ENCODE measurements around the gene ESCO1. TPM values are rescaled to one million over a fixed set of nuclear protein-coding genes. Genes with fewer than 3 reads are reported as not detected.
A peak's percentile ranks its signal among the peaks of the same experiment; 100 is the strongest.

ESCO1 gene
- total and polyA plus RNA-seq, 2 of the 13 experiments (the other 11 are each of a cell fraction or from before 2014, with no cell fraction given): 6.3 to 19.4 TPM

DNA sequence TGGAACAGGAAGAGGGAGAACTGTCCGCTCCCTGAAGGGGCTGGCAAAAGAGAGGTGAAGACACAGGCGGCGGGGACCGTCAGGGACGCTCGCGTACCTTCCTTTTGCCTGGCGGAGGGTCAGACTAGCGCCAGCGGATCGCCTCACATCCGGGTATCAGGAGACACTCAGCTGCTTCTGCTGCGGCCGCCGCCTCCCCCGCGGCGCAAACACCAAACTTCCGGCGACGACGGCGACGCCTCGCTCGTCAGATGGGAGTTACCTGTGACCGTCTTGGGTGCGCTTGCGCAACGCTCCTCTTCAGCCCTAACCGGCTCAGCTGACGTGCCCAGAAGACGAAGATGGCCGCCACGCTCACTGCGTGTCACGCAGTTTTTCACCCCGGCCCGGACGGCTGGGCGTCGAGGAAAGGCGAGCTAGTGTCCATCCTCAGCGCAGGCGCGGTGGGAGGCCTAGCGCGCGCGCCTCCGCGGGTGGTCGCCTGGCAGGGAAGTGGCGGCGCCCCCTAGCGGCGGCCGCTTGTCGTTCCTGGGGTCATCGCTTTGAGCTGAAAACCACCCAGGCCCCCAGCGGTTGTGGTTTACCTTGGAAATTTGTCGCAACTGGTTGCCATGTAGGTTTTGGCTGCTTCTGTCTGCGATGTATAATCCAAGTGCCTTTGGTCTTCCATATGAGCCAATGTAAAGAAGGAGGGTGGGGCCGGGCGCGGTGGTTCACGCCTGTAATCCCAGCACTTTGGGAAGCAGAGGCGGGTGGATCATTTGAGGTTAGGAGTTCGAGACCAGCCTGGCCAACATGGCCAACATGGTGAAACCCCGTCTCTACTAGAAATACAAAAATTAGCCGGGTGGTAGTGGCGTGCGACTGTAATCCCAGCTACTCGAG is at the start of gene ESCO1 (continued):
- TF ChIP-seq, protein P1, sequence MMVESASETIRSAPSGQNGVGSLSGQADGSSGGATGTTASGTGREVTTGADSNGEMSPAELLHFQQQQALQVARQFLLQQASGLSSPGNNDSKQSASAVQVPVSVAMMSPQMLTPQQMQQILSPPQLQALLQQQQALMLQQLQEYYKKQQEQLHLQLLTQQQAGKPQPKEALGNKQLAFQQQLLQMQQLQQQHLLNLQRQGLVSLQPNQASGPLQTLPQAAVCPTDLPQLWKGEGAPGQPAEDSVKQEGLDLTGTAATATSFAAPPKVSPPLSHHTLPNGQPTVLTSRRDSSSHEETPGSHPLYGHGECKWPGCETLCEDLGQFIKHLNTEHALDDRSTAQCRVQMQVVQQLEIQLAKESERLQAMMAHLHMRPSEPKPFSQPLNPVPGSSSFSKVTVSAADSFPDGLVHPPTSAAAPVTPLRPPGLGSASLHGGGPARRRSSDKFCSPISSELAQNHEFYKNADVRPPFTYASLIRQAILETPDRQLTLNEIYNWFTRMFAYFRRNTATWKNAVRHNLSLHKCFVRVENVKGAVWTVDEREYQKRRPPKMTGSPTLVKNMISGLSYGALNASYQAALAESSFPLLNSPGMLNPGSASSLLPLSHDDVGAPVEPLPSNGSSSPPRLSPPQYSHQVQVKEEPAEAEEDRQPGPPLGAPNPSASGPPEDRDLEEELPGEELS (CRISPR knock-in tag; IDR thresholded peaks at IDR 0.05): peak; percentile 75
- TF ChIP-seq ZBTB38 (CRISPR knock-in tag; IDR thresholded peaks at IDR 0.05): peak; percentile 94
- peak; percentile 87 for TF ChIP-seq YEATS2 (CRISPR knock-in tag; IDR thresholded peaks at IDR 0.05; ENCODE audit: borderline replicate concordance)
- TF ChIP-seq, protein P2, sequence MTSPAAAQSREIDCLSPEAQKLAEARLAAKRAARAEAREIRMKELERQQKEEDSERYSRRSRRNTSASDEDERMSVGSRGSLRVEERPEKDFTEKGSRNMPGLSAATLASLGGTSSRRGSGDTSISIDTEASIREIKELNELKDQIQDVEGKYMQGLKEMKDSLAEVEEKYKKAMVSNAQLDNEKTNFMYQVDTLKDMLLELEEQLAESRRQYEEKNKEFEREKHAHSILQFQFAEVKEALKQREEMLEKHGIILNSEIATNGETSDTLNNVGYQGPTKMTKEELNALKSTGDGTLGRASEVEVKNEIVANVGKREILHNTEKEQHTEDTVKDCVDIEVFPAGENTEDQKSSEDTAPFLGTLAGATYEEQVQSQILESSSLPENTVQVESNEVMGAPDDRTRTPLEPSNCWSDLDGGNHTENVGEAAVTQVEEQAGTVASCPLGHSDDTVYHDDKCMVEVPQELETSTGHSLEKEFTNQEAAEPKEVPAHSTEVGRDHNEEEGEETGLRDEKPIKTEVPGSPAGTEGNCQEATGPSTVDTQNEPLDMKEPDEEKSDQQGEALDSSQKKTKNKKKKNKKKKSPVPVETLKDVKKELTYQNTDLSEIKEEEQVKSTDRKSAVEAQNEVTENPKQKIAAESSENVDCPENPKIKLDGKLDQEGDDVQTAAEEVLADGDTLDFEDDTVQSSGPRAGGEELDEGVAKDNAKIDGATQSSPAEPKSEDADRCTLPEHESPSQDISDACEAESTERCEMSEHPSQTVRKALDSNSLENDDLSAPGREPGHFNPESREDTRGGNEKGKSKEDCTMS (CRISPR knock-in tag; conservative IDR thresholded peaks at IDR 0.05): no peak
- peak; percentile 98 for TF ChIP-seq ZNF878 (CRISPR knock-in tag; IDR thresholded peaks at IDR 0.05)
- peak; percentile 81; the same call in 1 of the 2 replicates for TF ChIP-seq ZNF780A (CRISPR knock-in tag; IDR thresholded peaks at IDR 0.05)
- peak; percentile 78; the same call in 1 of the 2 replicates for TF ChIP-seq MEF2D (CRISPR knock-in tag; IDR thresholded peaks at IDR 0.05)
- TF ChIP-seq, protein P3, sequence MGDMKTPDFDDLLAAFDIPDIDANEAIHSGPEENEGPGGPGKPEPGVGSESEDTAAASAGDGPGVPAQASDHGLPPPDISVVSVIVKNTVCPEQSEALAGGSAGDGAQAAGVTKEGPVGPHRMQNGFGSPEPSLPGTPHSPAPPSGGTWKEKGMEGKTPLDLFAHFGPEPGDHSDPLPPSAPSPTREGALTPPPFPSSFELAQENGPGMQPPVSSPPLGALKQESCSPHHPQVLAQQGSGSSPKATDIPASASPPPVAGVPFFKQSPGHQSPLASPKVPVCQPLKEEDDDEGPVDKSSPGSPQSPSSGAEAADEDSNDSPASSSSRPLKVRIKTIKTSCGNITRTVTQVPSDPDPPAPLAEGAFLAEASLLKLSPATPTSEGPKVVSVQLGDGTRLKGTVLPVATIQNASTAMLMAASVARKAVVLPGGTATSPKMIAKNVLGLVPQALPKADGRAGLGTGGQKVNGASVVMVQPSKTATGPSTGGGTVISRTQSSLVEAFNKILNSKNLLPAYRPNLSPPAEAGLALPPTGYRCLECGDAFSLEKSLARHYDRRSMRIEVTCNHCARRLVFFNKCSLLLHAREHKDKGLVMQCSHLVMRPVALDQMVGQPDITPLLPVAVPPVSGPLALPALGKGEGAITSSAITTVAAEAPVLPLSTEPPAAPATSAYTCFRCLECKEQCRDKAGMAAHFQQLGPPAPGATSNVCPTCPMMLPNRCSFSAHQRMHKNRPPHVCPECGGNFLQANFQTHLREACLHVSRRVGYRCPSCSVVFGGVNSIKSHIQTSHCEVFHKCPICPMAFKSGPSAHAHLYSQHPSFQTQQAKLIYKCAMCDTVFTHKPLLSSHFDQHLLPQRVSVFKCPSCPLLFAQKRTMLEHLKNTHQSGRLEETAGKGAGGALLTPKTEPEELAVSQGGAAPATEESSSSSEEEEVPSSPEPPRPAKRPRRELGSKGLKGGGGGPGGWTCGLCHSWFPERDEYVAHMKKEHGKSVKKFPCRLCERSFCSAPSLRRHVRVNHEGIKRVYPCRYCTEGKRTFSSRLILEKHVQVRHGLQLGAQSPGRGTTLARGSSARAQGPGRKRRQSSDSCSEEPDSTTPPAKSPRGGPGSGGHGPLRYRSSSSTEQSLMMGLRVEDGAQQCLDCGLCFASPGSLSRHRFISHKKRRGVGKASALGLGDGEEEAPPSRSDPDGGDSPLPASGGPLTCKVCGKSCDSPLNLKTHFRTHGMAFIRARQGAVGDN (CRISPR knock-in tag; IDR thresholded peaks at IDR 0.05): peak; percentile 98
- TF ChIP-seq SMAD3 (CRISPR knock-in tag; IDR thresholded peaks at IDR 0.05): peak; percentile 56; the same call in 1 of the 2 replicates
- peak; percentile 94 for TF ChIP-seq ZNF709 (CRISPR knock-in tag; IDR thresholded peaks at IDR 0.05)
- TF ChIP-seq FOXA1 (IDR thresholded peaks at IDR 0.05): no peak
- peak; percentile 49; the same call in 1 of the 2 replicates for TF ChIP-seq FOXA1 (CRISPR knock-in tag; IDR thresholded peaks at IDR 0.05)
- TF ChIP-seq HES4 (CRISPR knock-in tag; IDR thresholded peaks at IDR 0.05; ENCODE audit: borderline replicate concordance): peak; percentile 93
- TF ChIP-seq, protein P4, sequence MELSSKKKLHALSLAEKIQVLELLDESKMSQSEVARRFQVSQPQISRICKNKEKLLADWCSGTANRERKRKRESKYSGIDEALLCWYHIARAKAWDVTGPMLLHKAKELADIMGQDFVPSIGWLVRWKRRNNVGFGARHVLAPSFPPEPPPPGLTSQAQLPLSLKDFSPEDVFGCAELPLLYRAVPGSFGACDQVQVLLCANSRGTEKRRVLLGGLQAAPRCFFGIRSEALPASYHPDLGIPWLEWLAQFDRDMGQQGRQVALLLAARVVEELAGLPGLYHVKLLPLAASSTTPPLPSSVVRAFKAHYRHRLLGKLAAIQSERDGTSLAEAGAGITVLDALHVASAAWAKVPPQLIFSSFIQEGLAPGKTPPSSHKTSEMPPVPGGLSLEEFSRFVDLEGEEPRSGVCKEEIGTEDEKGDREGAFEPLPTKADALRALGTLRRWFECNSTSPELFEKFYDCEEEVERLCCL (CRISPR knock-in tag; IDR thresholded peaks at IDR 0.05; ENCODE audit: borderline replicate concordance): 0 out of 2 replicates have a peak, but pooled peaks have one; percentile 4
- peak; percentile 42; the same call in 1 of the 2 replicates for TF ChIP-seq HMG20A (CRISPR knock-in tag; IDR thresholded peaks at IDR 0.05; ENCODE audit: borderline replicate concordance)
- TF ChIP-seq, protein P5, sequence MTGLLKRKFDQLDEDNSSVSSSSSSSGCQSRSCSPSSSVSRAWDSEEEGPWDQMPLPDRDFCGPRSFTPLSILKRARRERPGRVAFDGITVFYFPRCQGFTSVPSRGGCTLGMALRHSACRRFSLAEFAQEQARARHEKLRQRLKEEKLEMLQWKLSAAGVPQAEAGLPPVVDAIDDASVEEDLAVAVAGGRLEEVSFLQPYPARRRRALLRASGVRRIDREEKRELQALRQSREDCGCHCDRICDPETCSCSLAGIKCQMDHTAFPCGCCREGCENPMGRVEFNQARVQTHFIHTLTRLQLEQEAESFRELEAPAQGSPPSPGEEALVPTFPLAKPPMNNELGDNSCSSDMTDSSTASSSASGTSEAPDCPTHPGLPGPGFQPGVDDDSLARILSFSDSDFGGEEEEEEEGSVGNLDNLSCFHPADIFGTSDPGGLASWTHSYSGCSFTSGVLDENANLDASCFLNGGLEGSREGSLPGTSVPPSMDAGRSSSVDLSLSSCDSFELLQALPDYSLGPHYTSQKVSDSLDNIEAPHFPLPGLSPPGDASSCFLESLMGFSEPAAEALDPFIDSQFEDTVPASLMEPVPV (CRISPR knock-in tag; IDR thresholded peaks at IDR 0.05): peak; percentile 83; the same call in 1 of the 2 replicates
